Measurements from ENCODE around the gene SLX4. TPM values are rescaled to one million over a fixed set of nuclear protein-coding genes. Genes with fewer than 3 reads are reported as not detected.

The SLX4 gene
- total RNA-seq, 1 experiment from 2014 or later: 15.5 TPM

GRCh38 chr16:3654249-3654991 lies 43.0 kb upstream of the SLX4 start, which contains the start of gene DNASE1:
TSS of gene DNASE1 (plus strand) at chr16:3654691. CDS start at chr16:3655374, 683 bp downstream.
- intact Hi-C loops (cut with micrococcal nuclease; ENCODE audit: unreplicated experiment): no loop called here
- ChIA-PET CTCF (interaction anchor here (0.6 kb wide), 1 partner anchor 17 kb away, joined by 3 read pairs; no protein-coding TSS in a partner anchor), POLR2A (no interaction called here)
- Histone ChIP-seq H3K27me3 (ENCODE audit: control insufficient read depth, insufficient read depth, low read length) (no peaks in the 10 kb centered on the region), H3K4me3 (ENCODE audit: low read depth in 2 of 2, low read length in 2 of 2) (no peak within 1 kb of the TSS), H3K4me1 (ENCODE audit: control insufficient read depth, insufficient read depth, low read length) (peaks cover 17% of the 10 kb centered on the region), H3K27ac (ENCODE audit: low read length) (no peak within 1 kb of the TSS), H3K9me3 (ENCODE audit: control insufficient read depth, insufficient read depth, low read depth, low read length) (no peaks in the 10 kb centered on the region), H3K36me3 (ENCODE audit: control insufficient read depth, insufficient read depth, low read length) (peaks cover 2% of the 10 kb centered on the region; the same call in 1 of the 2 replicates)
- TF ChIP-seq SIN3A (IDR thresholded peaks at IDR 0.05; ENCODE audit: borderline replicate concordance, insufficient read depth, low read depth, low read length): no peak
- TF ChIP-seq CTCF (IDR thresholded peaks at IDR 0.05): peak; percentile 87
- ATAC-seq: peak; percentile 74
- BruUV-seq (replicated peaks): no TSS peak
- in situ Hi-C loops (cut with HindIII; ENCODE audit: low pct_unique_long_range_greater_than_20kb, low sequenced_read_pairs): no loop called here
- peak; percentile 39 for DNase-seq (ENCODE audit: low read depth, low spot score)

GRCh38 chr16:3652373-3653195 lies 41.2 kb upstream of the SLX4 start:
- Histone ChIP-seq H3K27ac (ENCODE audit: low read length) (no peak overlapping the region), H3K27me3 (ENCODE audit: control insufficient read depth, insufficient read depth, low read length) (no peaks in the 10 kb centered on the region), H3K9me3 (ENCODE audit: control insufficient read depth, insufficient read depth, low read depth, low read length) (no peaks in the 10 kb centered on the region), H3K4me1 (ENCODE audit: control insufficient read depth, insufficient read depth, low read length) (peaks cover 12% of the 10 kb centered on the region), H3K36me3 (ENCODE audit: control insufficient read depth, insufficient read depth, low read length) (peaks cover 2% of the 10 kb centered on the region; the same call in 1 of the 2 replicates), H3K4me3 (ENCODE audit: low read depth in 2 of 2, low read length in 2 of 2) (no peak overlapping the region)
- intact Hi-C loops (cut with micrococcal nuclease; ENCODE audit: unreplicated experiment) (no loop called here), in situ Hi-C loops (cut with HindIII; ENCODE audit: low pct_unique_long_range_greater_than_20kb, low sequenced_read_pairs) (no loop called here)
- POLR2A ChIA-PET: no interaction called here
- no TSS peak for BruUV-seq (replicated peaks)
- DNase-seq (ENCODE audit: low read depth, low spot score): no peak
- ATAC-seq: no peak
- no peak for TF ChIP-seq TCF7L2 (IDR thresholded peaks at IDR 0.05; ENCODE audit: low read depth, low read length)
- TF ChIP-seq CTCF (IDR thresholded peaks at IDR 0.05): no peak
- no peak for TF ChIP-seq SIN3A (IDR thresholded peaks at IDR 0.05; ENCODE audit: borderline replicate concordance, insufficient read depth, low read depth, low read length)
- no peak for TF ChIP-seq REST (IDR thresholded peaks at IDR 0.05; ENCODE audit: insufficient read depth in 1 of 2, low read depth in 2 of 2, low read length in 1 of 2)
- no peak; the same call in 1 of the 2 replicates for TF ChIP-seq POLR2AphosphoS5 (IDR thresholded peaks at IDR 0.05; ENCODE audit: low read depth, low read length)
- CTCF ChIA-PET: no interaction called here
